Measurements from ENCODE around the gene DNAJB2. TPM values are rescaled to one million over a fixed set of nuclear protein-coding genes. Genes with fewer than 3 reads are reported as not detected.

Gene DNAJB2
- total and polyA plus RNA-seq, 2 of the 8 experiments (the other 6 are each of a cell fraction or from before 2014, with no cell fraction given): 21.0 to 26.3 TPM

- TF ChIP-seq MAFK (IDR thresholded peaks at IDR 0.05; ENCODE audit: low read depth, low read length): no peak
These were observed 12.9 kb upstream of the DNAJB2 start (continued) for GRCh38 chr2:219266232-219266631.

All from H1 (cell line).